ENCODE data around the gene GCK.

DNA sequence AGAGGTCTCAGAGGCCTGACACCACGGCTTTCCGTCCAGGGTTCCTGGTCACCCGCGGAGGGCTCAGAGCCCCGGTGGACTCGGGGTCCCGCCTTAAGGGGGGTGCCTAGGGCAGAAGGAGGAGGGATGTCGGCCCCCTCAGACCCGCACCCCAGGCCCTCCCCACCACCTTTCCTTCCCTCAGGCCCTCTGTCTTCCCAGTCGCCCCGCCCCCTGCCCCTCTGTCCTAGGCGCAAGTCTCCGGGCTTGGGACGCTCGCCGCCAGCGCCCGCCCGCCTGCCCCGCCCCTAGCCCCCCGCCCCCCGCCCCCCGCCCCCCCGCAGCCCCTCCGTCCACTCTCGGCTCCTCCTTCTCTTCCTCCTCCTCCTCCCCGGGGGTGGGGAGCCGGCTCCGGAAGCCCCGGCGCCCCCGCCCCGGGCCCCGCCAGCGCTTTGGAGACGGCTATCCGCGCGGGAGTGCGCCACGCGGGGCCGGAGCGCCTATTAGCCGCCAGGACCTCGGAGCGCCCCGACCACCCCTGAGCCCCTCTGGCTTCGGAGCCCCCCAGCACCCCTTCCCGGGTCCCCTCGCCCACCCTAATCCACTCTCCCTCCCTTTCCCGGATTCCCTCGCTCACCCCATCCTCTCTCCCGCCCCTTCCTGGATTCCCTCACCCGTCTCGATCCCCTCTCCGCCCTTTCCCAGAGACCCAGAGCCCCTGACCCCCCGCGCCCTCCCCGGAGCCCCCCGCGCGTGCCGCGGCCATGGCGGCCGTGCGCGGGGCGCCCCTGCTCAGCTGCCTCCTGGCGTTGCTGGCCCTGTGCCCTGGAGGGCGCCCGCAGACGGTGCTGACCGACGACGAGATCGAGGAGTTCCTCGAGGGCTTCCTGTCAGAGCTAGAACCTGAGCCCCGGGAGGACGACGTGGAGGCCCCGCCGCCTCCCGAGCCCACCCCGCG is 85.0 kb downstream of the GCK start, which contains the start of gene AEBP1:
- TF ChIP-seq, protein P1, sequence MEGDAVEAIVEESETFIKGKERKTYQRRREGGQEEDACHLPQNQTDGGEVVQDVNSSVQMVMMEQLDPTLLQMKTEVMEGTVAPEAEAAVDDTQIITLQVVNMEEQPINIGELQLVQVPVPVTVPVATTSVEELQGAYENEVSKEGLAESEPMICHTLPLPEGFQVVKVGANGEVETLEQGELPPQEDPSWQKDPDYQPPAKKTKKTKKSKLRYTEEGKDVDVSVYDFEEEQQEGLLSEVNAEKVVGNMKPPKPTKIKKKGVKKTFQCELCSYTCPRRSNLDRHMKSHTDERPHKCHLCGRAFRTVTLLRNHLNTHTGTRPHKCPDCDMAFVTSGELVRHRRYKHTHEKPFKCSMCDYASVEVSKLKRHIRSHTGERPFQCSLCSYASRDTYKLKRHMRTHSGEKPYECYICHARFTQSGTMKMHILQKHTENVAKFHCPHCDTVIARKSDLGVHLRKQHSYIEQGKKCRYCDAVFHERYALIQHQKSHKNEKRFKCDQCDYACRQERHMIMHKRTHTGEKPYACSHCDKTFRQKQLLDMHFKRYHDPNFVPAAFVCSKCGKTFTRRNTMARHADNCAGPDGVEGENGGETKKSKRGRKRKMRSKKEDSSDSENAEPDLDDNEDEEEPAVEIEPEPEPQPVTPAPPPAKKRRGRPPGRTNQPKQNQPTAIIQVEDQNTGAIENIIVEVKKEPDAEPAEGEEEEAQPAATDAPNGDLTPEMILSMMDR (IDR thresholded peaks at IDR 0.05): no peak
- TF ChIP-seq EP300 (IDR thresholded peaks at IDR 0.05) (no peak), POLR2A (IDR thresholded peaks at IDR 0.05) (no peak)

Data from sigmoid colon (tissue), 4 donors.